Stimulated activated CD8-positive, alpha-beta memory T cell treated with anti-CD3 and anti-CD28 coated beads, Interleukin-2, amount 100 ng/mL, for 48 hours (primary cell): ENCODE data around the gene TMEM252.

Experiments
- DNase-seq, 2 donors: peaks; one replicate each; pipeline ENCODE4 v3.0.0-alpha.2; 2020; ENCODE audit warnings: low read depth in 2 of 2

TMEM252 gene

GRCh38 chr9:68500457-68501381, 40.0 kb downstream of the TMEM252 start:
- no peak for DNase-seq

GRCh38 chr9:68498816-68499215, 41.9 kb downstream of the TMEM252 start:
- DNase-seq = no peak

- DNase-seq = no peak
These were observed 43.1 kb downstream of the TMEM252 start for GRCh38 chr9:68497629-68498028.

GRCh38 chr9:68496356-68496755, 44.3 kb downstream of the TMEM252 start:
- DNase-seq = no peak

- no peak for DNase-seq
These were observed 45.4 kb downstream of the TMEM252 start for GRCh38 chr9:68495247-68495646.

- no peak for DNase-seq
These were observed 46.6 kb downstream of the TMEM252 start for GRCh38 chr9:68493958-68494577.

GRCh38 chr9:68493541-68493940, 47.1 kb downstream of the TMEM252 start:
- no peak for DNase-seq

- DNase-seq = no peak
These were observed 47.9 kb downstream of the TMEM252 start for GRCh38 chr9:68492806-68493205.

- no peak for DNase-seq
These were observed 51.0 kb downstream of the TMEM252 start for GRCh38 chr9:68489646-68490045.

GRCh38 chr9:68488126-68488525, 52.6 kb downstream of the TMEM252 start:
- no peak for DNase-seq
